Measurements from ENCODE around the gene TBC1D22A. TPM values are rescaled to one million over a fixed set of nuclear protein-coding genes. Genes with fewer than 3 reads are reported as not detected.

TBC1D22A gene
- total RNA-seq, 1 donor from 2014 or later: 14.3 TPM

GRCh38 chr22:46929046-46929709 is 166.7 kb downstream of the TBC1D22A start:
- no peak for DNase-seq (ENCODE audit: low read depth, low spot score)
- H3K27ac Mint-ChIP-seq (ENCODE audit: unreplicated experiment): no peak overlapping the region
- no peaks in the 10 kb centered on the region for H3K27me3 Mint-ChIP-seq (ENCODE audit: low read depth)
- TF ChIP-seq CTCF (conservative IDR thresholded peaks at IDR 0.05): no peak
- no peaks in the 10 kb centered on the region for H3K9me3 Mint-ChIP-seq
- peaks cover 2% of the 10 kb centered on the region for H3K36me3 Mint-ChIP-seq (ENCODE audit: low read depth)
- no peak overlapping the region for H3K4me3 Mint-ChIP-seq
- H3K4me1 Mint-ChIP-seq: no peaks in the 10 kb centered on the region

GRCh38 chr22:46929710-46930204 is 167.3 kb downstream of the TBC1D22A start:
- H3K4me3 Mint-ChIP-seq: no peak overlapping the region
- no peak for TF ChIP-seq CTCF (conservative IDR thresholded peaks at IDR 0.05)
- H3K36me3 Mint-ChIP-seq (ENCODE audit: low read depth): peaks cover 2% of the 10 kb centered on the region
- no peak overlapping the region for H3K27ac Mint-ChIP-seq (ENCODE audit: unreplicated experiment)
- no peaks in the 10 kb centered on the region for H3K9me3 Mint-ChIP-seq
- no peak for DNase-seq (ENCODE audit: low read depth, low spot score)
- peaks cover 3% of the 10 kb centered on the region for H3K4me1 Mint-ChIP-seq
- no peaks in the 10 kb centered on the region for H3K27me3 Mint-ChIP-seq (ENCODE audit: low read depth)

GRCh38 chr22:46931414-46931813 is 169.0 kb downstream of the TBC1D22A start:
- Mint-ChIP-seq H3K36me3 (ENCODE audit: low read depth) (peaks cover 2% of the 10 kb centered on the region), H3K27me3 (ENCODE audit: low read depth) (no peaks in the 10 kb centered on the region), H3K27ac (ENCODE audit: unreplicated experiment) (no peak overlapping the region), H3K4me3 (no peak overlapping the region), H3K4me1 (peaks cover 19% of the 10 kb centered on the region), H3K9me3 (no peaks in the 10 kb centered on the region)
- DNase-seq (ENCODE audit: low read depth, low spot score): no peak
- no peak for TF ChIP-seq CTCF (conservative IDR thresholded peaks at IDR 0.05)

- no peak for DNase-seq (ENCODE audit: low read depth, low spot score)
- H3K27ac Mint-ChIP-seq (ENCODE audit: unreplicated experiment): no peak overlapping the region
- H3K4me3 Mint-ChIP-seq: no peak overlapping the region
- TF ChIP-seq CTCF (conservative IDR thresholded peaks at IDR 0.05): no peak
- H3K27me3 Mint-ChIP-seq (ENCODE audit: low read depth): no peaks in the 10 kb centered on the region
- peaks cover 22% of the 10 kb centered on the region for H3K4me1 Mint-ChIP-seq
- H3K9me3 Mint-ChIP-seq: no peaks in the 10 kb centered on the region
- peaks cover 2% of the 10 kb centered on the region for H3K36me3 Mint-ChIP-seq (ENCODE audit: low read depth)
Observed at GRCh38 chr22:46931881-46932280, 169.4 kb downstream of the TBC1D22A start.

GRCh38 chr22:46933040-46933930 is 170.8 kb downstream of the TBC1D22A start:
- no peak overlapping the region for H3K27ac Mint-ChIP-seq (ENCODE audit: unreplicated experiment)
- TF ChIP-seq CTCF (conservative IDR thresholded peaks at IDR 0.05): no peak
- H3K27me3 Mint-ChIP-seq (ENCODE audit: low read depth): no peaks in the 10 kb centered on the region
- no peak for DNase-seq (ENCODE audit: low read depth, low spot score)
- peaks cover 22% of the 10 kb centered on the region for H3K4me1 Mint-ChIP-seq
- peaks cover 2% of the 10 kb centered on the region for H3K36me3 Mint-ChIP-seq (ENCODE audit: low read depth)
- H3K4me3 Mint-ChIP-seq: no peak overlapping the region
- H3K9me3 Mint-ChIP-seq: no peaks in the 10 kb centered on the region

Measured in neural crest cell (in vitro differentiated cells).